Measurements from ENCODE around the gene ACP3.

ACP3 gene

DNA sequence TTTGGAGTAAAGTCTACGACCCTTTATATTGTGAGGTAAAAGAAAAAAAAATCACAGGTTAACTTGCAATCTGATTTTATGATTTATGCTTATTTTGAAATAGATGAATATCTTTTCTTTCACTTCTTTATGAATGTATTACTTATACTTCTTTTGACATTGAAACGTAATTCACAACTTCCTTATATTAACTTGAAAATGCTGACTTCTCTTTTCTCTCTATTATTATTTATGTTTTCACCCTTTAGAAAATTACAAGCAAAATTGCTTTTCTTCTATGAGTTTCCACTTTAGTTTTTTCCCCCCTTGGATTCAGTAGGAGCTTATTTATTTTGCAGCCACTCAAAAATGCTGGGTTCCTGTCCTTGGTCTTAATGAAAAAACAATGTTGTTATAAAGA, 25.4 kb downstream of the ACP3 start:
- no peaks in the 10 kb centered on the region for H3K27me3 ChIP-seq (ENCODE audit: insufficient read depth, low read length)
- no peaks in the 10 kb centered on the region for H3K36me3 ChIP-seq (ENCODE audit: insufficient read depth, low read length)
- no peak overlapping the region for H3K4me3 ChIP-seq (ENCODE audit: low read depth, low read length, poor library complexity, severe bottlenecking)
- no peaks in the 10 kb centered on the region for H4K20me1 ChIP-seq (ENCODE audit: insufficient read depth, low read length)
- H3K79me2 ChIP-seq (ENCODE audit: insufficient read depth, low read length): no peaks in the 10 kb centered on the region
- H3K9me3 ChIP-seq (ENCODE audit: low read length): no peaks in the 10 kb centered on the region
- H3K4me2 ChIP-seq (ENCODE audit: low read length): no peak overlapping the region
- TF ChIP-seq EZH2 (IDR thresholded peaks at IDR 0.05; ENCODE audit: borderline replicate concordance, low read length): no peak
- TF ChIP-seq, protein P1, sequence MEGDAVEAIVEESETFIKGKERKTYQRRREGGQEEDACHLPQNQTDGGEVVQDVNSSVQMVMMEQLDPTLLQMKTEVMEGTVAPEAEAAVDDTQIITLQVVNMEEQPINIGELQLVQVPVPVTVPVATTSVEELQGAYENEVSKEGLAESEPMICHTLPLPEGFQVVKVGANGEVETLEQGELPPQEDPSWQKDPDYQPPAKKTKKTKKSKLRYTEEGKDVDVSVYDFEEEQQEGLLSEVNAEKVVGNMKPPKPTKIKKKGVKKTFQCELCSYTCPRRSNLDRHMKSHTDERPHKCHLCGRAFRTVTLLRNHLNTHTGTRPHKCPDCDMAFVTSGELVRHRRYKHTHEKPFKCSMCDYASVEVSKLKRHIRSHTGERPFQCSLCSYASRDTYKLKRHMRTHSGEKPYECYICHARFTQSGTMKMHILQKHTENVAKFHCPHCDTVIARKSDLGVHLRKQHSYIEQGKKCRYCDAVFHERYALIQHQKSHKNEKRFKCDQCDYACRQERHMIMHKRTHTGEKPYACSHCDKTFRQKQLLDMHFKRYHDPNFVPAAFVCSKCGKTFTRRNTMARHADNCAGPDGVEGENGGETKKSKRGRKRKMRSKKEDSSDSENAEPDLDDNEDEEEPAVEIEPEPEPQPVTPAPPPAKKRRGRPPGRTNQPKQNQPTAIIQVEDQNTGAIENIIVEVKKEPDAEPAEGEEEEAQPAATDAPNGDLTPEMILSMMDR (IDR thresholded peaks at IDR 0.05; ENCODE audit: low read length): no peak
- no peak overlapping the region for H3K9ac ChIP-seq (ENCODE audit: low read length)
- H2AFZ ChIP-seq (ENCODE audit: low read length): no peak overlapping the region
- H3F3A ChIP-seq (ENCODE audit: insufficient read depth, low read length): no peaks in the 10 kb centered on the region
- no peak overlapping the region for H3K27ac ChIP-seq (ENCODE audit: low read depth, low read length, poor library complexity, severe bottlenecking)
- no peaks in the 10 kb centered on the region for H3K9me2 ChIP-seq (ENCODE audit: low read depth, low read length)
- H3K4me1 ChIP-seq (ENCODE audit: insufficient read depth, low read length, severe bottlenecking): no peaks in the 10 kb centered on the region

DNA sequence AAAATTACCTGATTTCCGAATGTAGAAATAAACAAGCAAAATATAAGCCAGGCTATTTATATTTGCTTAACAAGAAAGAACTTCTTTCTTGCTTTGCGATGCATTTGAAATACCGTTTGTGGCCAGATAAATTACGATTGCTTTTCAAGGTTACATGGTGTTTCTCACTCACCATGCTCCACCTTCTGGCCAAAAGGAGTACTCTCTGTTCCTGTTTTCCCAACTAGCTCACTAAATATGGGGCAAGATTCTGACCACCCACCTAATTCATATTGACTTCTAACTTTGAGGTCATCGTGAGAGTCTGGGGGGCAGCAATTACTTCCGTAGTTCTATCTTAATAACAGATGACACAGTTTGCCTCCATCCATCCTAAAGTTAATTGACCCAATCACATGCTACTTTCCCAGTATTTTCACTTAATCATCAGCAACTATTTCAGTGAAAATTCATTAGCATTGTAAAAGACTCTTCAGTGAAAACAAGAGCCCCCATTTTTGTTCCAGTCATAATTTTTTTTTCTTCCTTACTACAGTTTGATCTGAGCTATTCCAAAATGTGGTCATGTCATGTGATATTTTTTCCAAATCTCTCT, 25.9 kb downstream of the ACP3 start:
- H3K4me3 ChIP-seq (ENCODE audit: low read depth, low read length, poor library complexity, severe bottlenecking): no peak overlapping the region
- H3K4me2 ChIP-seq (ENCODE audit: low read length): no peak overlapping the region

GRCh38 chr3:132344666-132345280, 27.6 kb downstream of the ACP3 start:
- Histone ChIP-seq H3K79me2 (ENCODE audit: insufficient read depth, low read length) (no peaks in the 10 kb centered on the region), H3F3A (ENCODE audit: insufficient read depth, low read length) (no peaks in the 10 kb centered on the region), H3K9me2 (ENCODE audit: low read depth, low read length) (no peaks in the 10 kb centered on the region), H3K4me3 (ENCODE audit: low read depth, low read length, poor library complexity, severe bottlenecking) (no peak overlapping the region), H4K20me1 (ENCODE audit: insufficient read depth, low read length) (no peaks in the 10 kb centered on the region), H3K9me3 (ENCODE audit: low read length) (no peaks in the 10 kb centered on the region), H3K9ac (ENCODE audit: low read length) (no peak overlapping the region), H2AFZ (ENCODE audit: low read length) (no peak overlapping the region), H3K4me1 (ENCODE audit: insufficient read depth, low read length, severe bottlenecking) (no peaks in the 10 kb centered on the region), H3K36me3 (ENCODE audit: insufficient read depth, low read length) (no peaks in the 10 kb centered on the region), H3K4me2 (ENCODE audit: low read length) (no peak overlapping the region), H3K27me3 (ENCODE audit: insufficient read depth, low read length) (no peaks in the 10 kb centered on the region), H3K27ac (ENCODE audit: low read depth, low read length, poor library complexity, severe bottlenecking) (no peak overlapping the region)
- TF ChIP-seq, protein P1 (IDR thresholded peaks at IDR 0.05; ENCODE audit: low read length): no peak
- TF ChIP-seq EZH2 (IDR thresholded peaks at IDR 0.05; ENCODE audit: borderline replicate concordance, low read length): no peak

More for the DNA sequence above, 25.9 kb downstream of the ACP3 start:
- Histone ChIP-seq H3K4me1 (ENCODE audit: insufficient read depth, low read length, severe bottlenecking) (no peaks in the 10 kb centered on the region), H4K20me1 (ENCODE audit: insufficient read depth, low read length) (no peaks in the 10 kb centered on the region), H3K27me3 (ENCODE audit: insufficient read depth, low read length) (no peaks in the 10 kb centered on the region), H3K27ac (ENCODE audit: low read depth, low read length, poor library complexity, severe bottlenecking) (no peak overlapping the region), H3K36me3 (ENCODE audit: insufficient read depth, low read length) (no peaks in the 10 kb centered on the region), H3K79me2 (ENCODE audit: insufficient read depth, low read length) (no peaks in the 10 kb centered on the region), H3K9me3 (ENCODE audit: low read length) (no peaks in the 10 kb centered on the region), H2AFZ (ENCODE audit: low read length) (no peak overlapping the region), H3K9me2 (ENCODE audit: low read depth, low read length) (no peaks in the 10 kb centered on the region), H3F3A (ENCODE audit: insufficient read depth, low read length) (no peaks in the 10 kb centered on the region), H3K9ac (ENCODE audit: low read length) (no peak overlapping the region)
- TF ChIP-seq EZH2 (IDR thresholded peaks at IDR 0.05; ENCODE audit: borderline replicate concordance, low read length): no peak
- TF ChIP-seq, protein P1 (IDR thresholded peaks at IDR 0.05; ENCODE audit: low read length): peak; percentile 95
